Stimulated activated naive CD4-positive, alpha-beta T cell treated with Interleukin-2 at 50 U/mL for 16 hours (primary cell): Measurements from ENCODE around the gene FBXO17.
"Not testable (repeated sequence)": the region's sequence is repeated elsewhere in the genome, so short reads cannot be mapped to it uniquely, and the experiment has no call there.

Experiments
- DNase-seq: peaks from one replicate; lab custom pipeline; 2025; lab: John Stamatoyannopoulos, UW

Gene FBXO17

GRCh38 chr19:38979812-38980211 lies 4.3 kb upstream of the FBXO17 start:
- no peak for DNase-seq

GRCh38 chr19:38978326-38978689 lies 2.8 kb upstream of the FBXO17 start:
- DNase-seq = no peak

- DNase-seq = peak; percentile 39
Measured at GRCh38 chr19:38977445-38978325, 2.1 kb upstream of the FBXO17 start.

- DNase-seq = no peak
Measured at GRCh38 chr19:38975861-38976271, 324 bp upstream of the FBXO17 start.

- DNase-seq = no peak
Measured at GRCh38 chr19:38974624-38975213, 823 bp downstream of the FBXO17 start.

DNA sequence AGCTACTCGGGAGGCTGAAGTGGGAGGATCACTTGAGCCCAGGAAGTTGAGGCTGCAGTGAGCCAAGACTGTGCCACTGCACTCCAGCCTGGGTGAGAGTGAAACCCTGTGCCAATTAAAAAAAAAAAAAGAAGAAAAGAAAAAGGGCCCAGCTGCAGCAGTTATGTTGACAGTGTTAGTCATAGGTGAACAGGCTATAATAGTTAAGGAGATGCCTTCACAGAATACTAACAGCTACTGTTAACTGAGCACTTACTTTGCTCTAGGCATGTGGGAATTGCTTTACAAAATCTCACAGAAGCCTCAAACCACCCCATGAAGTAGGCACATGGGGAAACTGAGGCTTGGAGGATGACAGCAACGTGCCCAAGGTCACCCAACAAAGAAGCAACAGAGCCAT lies 3.9 kb downstream of the FBXO17 start:
- no peak for DNase-seq

DNA sequence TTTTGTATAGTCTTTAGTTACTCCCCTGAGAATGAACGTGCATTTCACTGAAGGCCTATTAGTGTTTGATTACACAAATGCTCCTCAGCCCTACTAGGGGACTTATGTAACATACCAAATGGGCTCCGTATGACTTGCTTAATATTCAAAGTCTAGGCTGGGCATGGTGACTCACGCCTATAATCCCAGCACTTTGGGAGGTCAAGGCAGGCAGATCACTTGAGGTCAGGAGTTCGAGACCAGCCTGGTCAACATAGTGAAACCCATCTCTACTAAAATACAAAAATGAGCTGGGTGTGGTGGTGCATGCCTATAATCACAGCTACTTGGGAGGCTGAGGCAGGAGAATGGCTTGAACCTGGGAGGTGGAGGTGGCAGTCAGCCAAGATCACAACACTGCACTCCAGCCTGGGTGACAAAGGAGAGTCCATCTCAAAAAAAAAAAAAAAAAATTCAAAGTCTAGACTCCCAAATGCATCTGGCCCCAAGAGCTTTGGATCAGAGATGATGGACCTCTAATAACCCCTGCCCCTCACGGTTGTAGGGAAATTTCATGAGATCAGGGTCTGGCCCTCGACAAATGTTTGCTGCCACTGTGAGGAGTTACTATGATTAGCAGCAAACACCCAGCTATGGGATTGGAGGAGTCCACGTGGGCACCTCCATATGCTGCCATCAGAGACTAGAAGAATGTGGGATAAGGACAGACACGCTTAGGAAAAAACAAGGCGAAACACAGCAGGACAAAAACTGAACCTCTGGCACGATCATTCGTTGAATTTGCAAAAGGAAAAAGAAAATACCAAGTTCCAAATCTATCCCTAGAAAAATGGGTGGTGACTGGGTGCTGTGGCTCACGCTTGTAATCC lies 4.6 kb downstream of the FBXO17 start:
- DNase-seq = no peak

DNA sequence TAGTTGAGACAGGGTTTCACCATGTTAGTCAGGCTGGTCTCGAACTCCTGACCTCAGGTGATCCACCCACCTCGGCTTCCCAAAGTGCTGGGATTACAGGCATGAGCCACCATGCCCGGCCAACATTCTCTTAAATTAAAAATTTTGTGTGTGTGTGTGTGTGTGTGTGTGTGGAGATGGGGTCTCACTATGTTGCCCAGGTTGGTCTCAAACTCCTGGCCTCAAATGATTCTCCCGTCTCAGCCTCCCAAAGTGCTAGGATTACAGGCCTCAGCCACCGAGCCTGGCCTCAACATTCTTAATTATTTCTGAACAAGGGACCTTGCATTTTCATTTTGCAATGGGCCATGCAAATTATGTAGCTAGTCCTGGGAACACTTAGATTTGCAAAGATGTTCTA lies 9.4 kb downstream of the FBXO17 start:
- not testable (repeated sequence) for DNase-seq

DNA sequence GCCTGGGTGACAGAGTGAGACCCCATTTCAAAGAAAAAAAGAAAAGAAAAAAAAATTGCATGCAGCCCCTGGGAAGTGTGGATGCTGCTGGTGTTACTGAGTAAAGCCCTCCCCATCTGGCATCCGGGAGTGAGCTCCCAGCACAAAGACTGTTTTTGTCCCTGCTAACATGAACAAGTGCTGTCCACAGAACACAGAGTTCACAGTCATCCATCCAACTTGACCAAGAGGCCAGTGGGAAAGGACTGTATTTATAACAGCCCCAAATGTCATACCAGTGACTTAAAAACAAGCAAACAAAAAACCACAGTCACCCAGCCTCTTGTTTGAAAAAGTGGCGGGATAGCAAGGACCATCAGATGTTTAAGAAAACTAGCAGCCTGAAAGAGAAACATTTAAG lies 10.8 kb downstream of the FBXO17 start:
- no peak for DNase-seq

GRCh38 chr19:38959618-38960017 lies 15.9 kb downstream of the FBXO17 start:
- DNase-seq = no peak

GRCh38 chr19:38958301-38958700 lies 17.2 kb downstream of the FBXO17 start:
- no peak for DNase-seq

- no peak for DNase-seq
Measured at GRCh38 chr19:38956264-38956663, 19.3 kb downstream of the FBXO17 start.

DNA sequence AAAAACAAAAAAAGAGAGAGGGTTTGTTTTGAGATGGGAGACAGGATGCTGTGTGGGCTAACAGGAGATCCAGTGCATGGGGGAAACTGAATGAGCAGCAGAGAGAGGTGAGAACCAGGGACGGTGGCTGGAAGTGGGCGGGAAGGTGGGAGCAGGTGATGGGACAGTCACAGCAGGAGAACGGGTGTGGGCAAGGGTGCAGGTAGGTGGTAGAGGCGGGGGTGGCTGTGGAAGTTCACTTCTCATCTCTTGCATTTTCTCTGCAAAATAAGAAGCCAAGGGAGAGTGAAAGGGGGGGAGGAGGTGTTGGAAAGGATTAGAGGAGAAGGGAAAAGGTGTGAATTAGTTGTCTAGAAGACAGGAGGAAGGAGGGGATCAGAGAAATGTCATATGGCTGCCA lies 21.9 kb downstream of the FBXO17 start:
- no peak for DNase-seq

- peak; percentile 10 for DNase-seq
Measured at GRCh38 chr19:38952395-38953165, 23.0 kb downstream of the FBXO17 start.

GRCh38 chr19:38951187-38951586 lies 24.4 kb downstream of the FBXO17 start:
- DNase-seq = no peak

- DNase-seq = peak; percentile 81
Measured at GRCh38 chr19:38949580-38950367, 25.8 kb downstream of the FBXO17 start.

DNA sequence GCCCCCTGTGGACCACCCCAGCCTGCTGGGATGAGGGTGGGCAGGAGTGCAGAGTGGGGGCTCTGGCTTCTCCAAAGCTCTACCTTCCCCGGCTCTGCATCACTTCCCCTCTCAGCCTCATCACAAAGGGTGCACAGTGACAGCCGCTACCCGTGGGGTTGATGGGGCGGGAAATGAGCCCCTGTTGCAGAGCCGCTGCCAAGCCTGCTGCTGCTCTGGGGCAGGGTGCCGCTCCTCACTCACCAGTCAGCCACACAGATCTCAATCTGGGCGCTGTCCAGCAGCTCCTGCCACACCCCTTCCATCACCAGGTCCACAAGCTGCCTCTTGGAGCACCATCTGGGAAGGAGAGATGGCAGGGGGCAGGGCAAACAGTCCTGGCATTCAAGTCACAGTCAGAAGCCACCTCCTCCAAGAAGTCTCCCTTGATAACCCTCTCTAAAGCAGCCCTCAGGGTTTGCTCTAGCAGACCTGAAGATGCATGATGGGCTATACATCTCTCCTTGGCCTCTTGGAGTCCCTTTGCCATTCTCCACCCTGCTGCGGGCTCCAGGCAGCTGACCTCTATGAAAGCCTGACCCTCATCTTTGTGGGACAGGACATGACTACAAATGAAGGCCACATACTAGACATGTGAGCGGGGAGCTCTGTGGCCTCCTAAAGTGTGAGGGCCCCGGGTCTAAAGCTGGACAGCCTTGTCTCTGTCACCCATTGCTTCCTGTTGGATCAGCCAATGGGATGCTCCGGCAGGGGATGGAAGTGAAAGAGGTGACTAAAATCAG lies 29.1 kb downstream of the FBXO17 start:
- no peak for DNase-seq

DNA sequence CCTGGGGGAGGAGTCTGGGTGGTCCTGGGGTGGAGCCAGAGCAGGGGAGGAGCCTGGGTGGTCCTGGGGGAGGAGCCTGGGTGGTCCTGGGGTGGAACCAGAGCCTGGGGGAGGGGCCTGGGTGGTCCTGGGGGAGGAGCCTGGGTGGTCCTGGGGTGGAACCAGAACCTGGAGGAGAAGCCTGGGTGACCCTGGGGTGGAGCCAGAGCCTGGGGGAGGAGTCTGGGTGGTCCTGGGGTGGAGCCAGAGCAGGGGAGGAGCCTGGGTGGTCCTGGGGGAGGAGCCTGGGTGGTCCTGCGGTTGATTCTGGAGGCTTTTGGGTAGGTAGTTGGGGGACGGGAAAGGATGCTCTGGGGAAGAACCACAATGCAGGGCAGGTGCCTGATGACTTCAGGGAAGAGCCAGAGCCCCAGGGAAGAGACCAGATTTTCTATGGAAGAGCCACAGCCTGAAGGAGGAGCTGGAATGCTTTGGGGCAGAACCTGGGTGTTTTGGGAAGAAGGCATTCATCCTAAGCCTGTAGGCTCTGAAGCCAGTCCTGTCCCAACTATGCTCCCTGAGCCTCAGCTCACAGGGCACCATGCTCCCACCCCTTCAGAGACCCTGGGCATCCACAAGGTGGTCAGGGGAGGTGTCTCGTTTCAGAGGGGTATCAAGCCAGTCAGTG lies 29.8 kb downstream of the FBXO17 start:
- no peak for DNase-seq

GRCh38 chr19:38944981-38945506 lies 30.5 kb downstream of the FBXO17 start:
- DNase-seq = no peak
